ENCODE results near the gene DYNLRB1. TPM values are rescaled to one million over a fixed set of nuclear protein-coding genes. Genes with fewer than 3 reads are reported as not detected.
A peak's percentile ranks its signal among the peaks of the same experiment; 100 is the strongest.

DYNLRB1 gene
- total and polyA plus RNA-seq, 2 of the 13 experiments (the other 11 are each of a cell fraction or from before 2014, with no cell fraction given): 140 to 244 TPM

DNA sequence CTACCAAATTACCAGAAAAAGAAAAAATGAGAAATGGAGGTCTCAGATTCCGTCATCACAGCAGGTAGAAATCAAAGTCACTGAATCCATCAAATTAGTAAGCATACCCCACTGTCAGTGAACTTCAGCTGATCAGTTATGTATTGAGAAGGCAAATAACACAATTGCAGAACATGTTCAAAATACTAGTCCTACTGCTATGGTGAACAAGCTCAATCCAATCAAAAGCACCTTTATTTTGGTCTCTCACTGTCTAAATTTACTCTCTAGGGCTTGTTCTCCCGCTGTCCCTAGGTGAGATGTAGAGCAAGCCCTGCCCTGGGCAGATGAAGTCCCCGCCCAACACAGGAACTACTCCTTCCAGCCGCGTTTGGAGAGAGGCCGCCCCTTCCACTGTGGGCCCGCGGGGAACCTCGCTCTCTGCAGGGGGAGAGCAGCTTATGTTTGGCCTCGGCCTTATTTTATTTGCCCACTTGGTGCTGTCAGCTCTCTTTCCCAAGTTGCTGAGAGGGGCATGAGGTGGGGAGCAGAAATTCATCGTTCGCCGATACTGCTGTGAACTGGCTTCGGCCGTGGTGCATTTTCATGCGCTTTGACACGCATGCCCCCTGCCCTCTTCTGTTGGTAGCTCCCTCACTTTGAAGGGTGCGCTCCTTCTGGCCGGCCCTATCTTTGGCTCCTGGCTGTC is 28.0 kb downstream of the DYNLRB1 start (continued):
- TF ChIP-seq, protein P1, sequence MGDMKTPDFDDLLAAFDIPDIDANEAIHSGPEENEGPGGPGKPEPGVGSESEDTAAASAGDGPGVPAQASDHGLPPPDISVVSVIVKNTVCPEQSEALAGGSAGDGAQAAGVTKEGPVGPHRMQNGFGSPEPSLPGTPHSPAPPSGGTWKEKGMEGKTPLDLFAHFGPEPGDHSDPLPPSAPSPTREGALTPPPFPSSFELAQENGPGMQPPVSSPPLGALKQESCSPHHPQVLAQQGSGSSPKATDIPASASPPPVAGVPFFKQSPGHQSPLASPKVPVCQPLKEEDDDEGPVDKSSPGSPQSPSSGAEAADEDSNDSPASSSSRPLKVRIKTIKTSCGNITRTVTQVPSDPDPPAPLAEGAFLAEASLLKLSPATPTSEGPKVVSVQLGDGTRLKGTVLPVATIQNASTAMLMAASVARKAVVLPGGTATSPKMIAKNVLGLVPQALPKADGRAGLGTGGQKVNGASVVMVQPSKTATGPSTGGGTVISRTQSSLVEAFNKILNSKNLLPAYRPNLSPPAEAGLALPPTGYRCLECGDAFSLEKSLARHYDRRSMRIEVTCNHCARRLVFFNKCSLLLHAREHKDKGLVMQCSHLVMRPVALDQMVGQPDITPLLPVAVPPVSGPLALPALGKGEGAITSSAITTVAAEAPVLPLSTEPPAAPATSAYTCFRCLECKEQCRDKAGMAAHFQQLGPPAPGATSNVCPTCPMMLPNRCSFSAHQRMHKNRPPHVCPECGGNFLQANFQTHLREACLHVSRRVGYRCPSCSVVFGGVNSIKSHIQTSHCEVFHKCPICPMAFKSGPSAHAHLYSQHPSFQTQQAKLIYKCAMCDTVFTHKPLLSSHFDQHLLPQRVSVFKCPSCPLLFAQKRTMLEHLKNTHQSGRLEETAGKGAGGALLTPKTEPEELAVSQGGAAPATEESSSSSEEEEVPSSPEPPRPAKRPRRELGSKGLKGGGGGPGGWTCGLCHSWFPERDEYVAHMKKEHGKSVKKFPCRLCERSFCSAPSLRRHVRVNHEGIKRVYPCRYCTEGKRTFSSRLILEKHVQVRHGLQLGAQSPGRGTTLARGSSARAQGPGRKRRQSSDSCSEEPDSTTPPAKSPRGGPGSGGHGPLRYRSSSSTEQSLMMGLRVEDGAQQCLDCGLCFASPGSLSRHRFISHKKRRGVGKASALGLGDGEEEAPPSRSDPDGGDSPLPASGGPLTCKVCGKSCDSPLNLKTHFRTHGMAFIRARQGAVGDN (CRISPR knock-in tag; IDR thresholded peaks at IDR 0.05): peak; percentile 15; the same call in 1 of the 2 replicates
- TF ChIP-seq ZNF598 (CRISPR knock-in tag; IDR thresholded peaks at IDR 0.05; ENCODE audit: borderline replicate concordance): 0 out of 2 replicates have a peak, but pooled peaks have one; percentile 29
- TF ChIP-seq, protein P2, sequence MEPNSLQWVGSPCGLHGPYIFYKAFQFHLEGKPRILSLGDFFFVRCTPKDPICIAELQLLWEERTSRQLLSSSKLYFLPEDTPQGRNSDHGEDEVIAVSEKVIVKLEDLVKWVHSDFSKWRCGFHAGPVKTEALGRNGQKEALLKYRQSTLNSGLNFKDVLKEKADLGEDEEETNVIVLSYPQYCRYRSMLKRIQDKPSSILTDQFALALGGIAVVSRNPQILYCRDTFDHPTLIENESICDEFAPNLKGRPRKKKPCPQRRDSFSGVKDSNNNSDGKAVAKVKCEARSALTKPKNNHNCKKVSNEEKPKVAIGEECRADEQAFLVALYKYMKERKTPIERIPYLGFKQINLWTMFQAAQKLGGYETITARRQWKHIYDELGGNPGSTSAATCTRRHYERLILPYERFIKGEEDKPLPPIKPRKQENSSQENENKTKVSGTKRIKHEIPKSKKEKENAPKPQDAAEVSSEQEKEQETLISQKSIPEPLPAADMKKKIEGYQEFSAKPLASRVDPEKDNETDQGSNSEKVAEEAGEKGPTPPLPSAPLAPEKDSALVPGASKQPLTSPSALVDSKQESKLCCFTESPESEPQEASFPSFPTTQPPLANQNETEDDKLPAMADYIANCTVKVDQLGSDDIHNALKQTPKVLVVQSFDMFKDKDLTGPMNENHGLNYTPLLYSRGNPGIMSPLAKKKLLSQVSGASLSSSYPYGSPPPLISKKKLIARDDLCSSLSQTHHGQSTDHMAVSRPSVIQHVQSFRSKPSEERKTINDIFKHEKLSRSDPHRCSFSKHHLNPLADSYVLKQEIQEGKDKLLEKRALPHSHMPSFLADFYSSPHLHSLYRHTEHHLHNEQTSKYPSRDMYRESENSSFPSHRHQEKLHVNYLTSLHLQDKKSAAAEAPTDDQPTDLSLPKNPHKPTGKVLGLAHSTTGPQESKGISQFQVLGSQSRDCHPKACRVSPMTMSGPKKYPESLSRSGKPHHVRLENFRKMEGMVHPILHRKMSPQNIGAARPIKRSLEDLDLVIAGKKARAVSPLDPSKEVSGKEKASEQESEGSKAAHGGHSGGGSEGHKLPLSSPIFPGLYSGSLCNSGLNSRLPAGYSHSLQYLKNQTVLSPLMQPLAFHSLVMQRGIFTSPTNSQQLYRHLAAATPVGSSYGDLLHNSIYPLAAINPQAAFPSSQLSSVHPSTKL (CRISPR knock-in tag; IDR thresholded peaks at IDR 0.05): no peak
- TF ChIP-seq ZNF225 (CRISPR knock-in tag; IDR thresholded peaks at IDR 0.05): 0 out of 2 replicates have a peak, but pooled peaks have one; percentile 27
- peak; percentile 49; the same call in 1 of the 2 replicates for TF ChIP-seq ZNF891 (CRISPR knock-in tag; IDR thresholded peaks at IDR 0.05)
- no peak for TF ChIP-seq TOPORS (CRISPR knock-in tag; IDR thresholded peaks at IDR 0.05)
- TF ChIP-seq AGO2 (optimal IDR thresholded peaks at IDR 0.05; ENCODE audit: low read depth, low read length): peak; percentile 51
- peak; percentile 62 for TF ChIP-seq RBM22 (optimal IDR thresholded peaks at IDR 0.05; ENCODE audit: low read length)
- TF ChIP-seq ARNT2 (CRISPR knock-in tag; IDR thresholded peaks at IDR 0.05; ENCODE audit: low read depth): no peak

Measured in HepG2 (cell line).